SU-DHL-6 (cell line): ENCODE data around the gene DAAM2.

ENCODE experiments used
- H2AFZ ChIP-seq: fragments of 200-600 bp; sonication (generic); 2 replicates; pipeline ENCODE4 v1.6.1; 2014; ENCODE audit warnings: low read depth, mild to moderate bottlenecking, moderate library complexity, mixed read lengths, antibody characterized with exemption, low read length; ENCODE audit not compliant: severe bottlenecking
- H3F3A ChIP-seq: fragments of 200-600 bp; shearing (Covaris generic); 2 replicates; pipeline ENCODE4 v1.6.0; 2016; ENCODE audit warnings: antibody characterized with exemption, mild to moderate bottlenecking; ENCODE audit not compliant: insufficient read depth
- H3K27ac ChIP-seq: fragments of 200-600 bp; sonication (generic); 2 replicates; pipeline ENCODE4 v1.5.1; 2016; ENCODE audit warnings: low read depth, mild to moderate bottlenecking, low read length, moderate library complexity, mixed read lengths
- H3K27me3 ChIP-seq: fragments of 200-600 bp; sonication (generic), shearing (Covaris generic); 2 replicates; pipeline ENCODE4 v1.6.0; 2014; ENCODE audit warnings: mild to moderate bottlenecking, low read length
- H3K36me3 ChIP-seq: fragments of 200-600 bp; sonication (generic); 2 replicates; pipeline ENCODE4 v1.6.1; 2014; ENCODE audit warnings: mild to moderate bottlenecking, low read length, mixed read lengths
- H3K4me2 ChIP-seq: fragments of 300-600, 200-600 bp; shearing (Covaris generic), sonication (generic); 2 replicates; pipeline ENCODE4 v1.6.0; 2014; ENCODE audit warnings: low read length, low read depth, mild to moderate bottlenecking; ENCODE audit not compliant: poor library complexity, severe bottlenecking
- H3K4me3 ChIP-seq: fragments of 200-600 bp; sonication (generic); 2 replicates; pipeline ENCODE4 v1.5.1; 2014; ENCODE audit warnings: antibody characterized with exemption, low read length, mild to moderate bottlenecking, mixed read lengths; ENCODE audit not compliant: insufficient read depth, poor library complexity, severe bottlenecking
- H3K79me2 ChIP-seq: fragments of 200-600 bp; sonication (generic); 2 replicates; pipeline ENCODE4 v1.6.1; 2014; ENCODE audit warnings: mild to moderate bottlenecking, low read length, moderate library complexity; ENCODE audit not compliant: insufficient read depth
- H3K9ac ChIP-seq: fragments of 200-600 bp; sonication (generic); 2 replicates; pipeline ENCODE4 v1.7.0; 2014; ENCODE audit warnings: mild to moderate bottlenecking, low read length
- H3K9me2 ChIP-seq: fragments of 200-600 bp; sonication (generic); replicated peaks from 2 replicates; pipeline ENCODE4 v1.6.1; 2014; ENCODE audit warnings: low read length; ENCODE audit not compliant: insufficient read depth
- H3K9me3 ChIP-seq: fragments of 200-600 bp; sonication (generic); 2 replicates; pipeline ENCODE4 v1.6.1; 2014; ENCODE audit warnings: low read length, mixed read lengths; ENCODE audit not compliant: insufficient read depth
- H4K20me1 ChIP-seq: fragments of 200-600 bp; sonication (generic); 2 replicates; pipeline ENCODE4 v1.6.1; 2014; ENCODE audit warnings: low read depth, mild to moderate bottlenecking, antibody characterized with exemption, low read length, moderate library complexity, mixed read lengths
- EZH2phosphoT487 ChIP-seq: fragments of 200-600 bp; sonication (generic), shearing (Covaris generic); conservative IDR thresholded peaks from 2 replicates; pipeline ENCODE4 v1.6.1; 2018; ENCODE audit warnings: mild to moderate bottlenecking, antibody characterized with exemption, low read length, moderate library complexity, mixed read lengths
- TF ChIP-seq, protein P1 (sequence below): fragments of 200-600 bp; sonication (generic); IDR thresholded peaks from one replicate; pipeline ENCODE4 v1.5.1; 2017; ENCODE audit warnings: antibody characterized with exemption, mild to moderate bottlenecking, low read length, moderate library complexity; ENCODE audit not compliant: insufficient read depth, poor library complexity, severe bottlenecking

The DAAM2 gene

GRCh38 chr6:39844866-39845265 is 52.7 kb downstream of the DAAM2 start:
- H2AFZ ChIP-seq: no peak overlapping the region
- H3K36me3 ChIP-seq: no peaks in the 10 kb centered on the region
- no peak overlapping the region for H3K27ac ChIP-seq
- no peaks in the 10 kb centered on the region for H3K9me3 ChIP-seq
- no peaks in the 10 kb centered on the region for H3K79me2 ChIP-seq
- H3K9ac ChIP-seq: no peak overlapping the region
- no peaks in the 10 kb centered on the region for H4K20me1 ChIP-seq
- no peaks in the 10 kb centered on the region for H3K9me2 ChIP-seq
- H3F3A ChIP-seq: no peaks in the 10 kb centered on the region
- no peaks in the 10 kb centered on the region for H3K27me3 ChIP-seq
- H3K4me2 ChIP-seq: no peak overlapping the region
- TF ChIP-seq EZH2phosphoT487: no peak
- TF ChIP-seq, protein P1, sequence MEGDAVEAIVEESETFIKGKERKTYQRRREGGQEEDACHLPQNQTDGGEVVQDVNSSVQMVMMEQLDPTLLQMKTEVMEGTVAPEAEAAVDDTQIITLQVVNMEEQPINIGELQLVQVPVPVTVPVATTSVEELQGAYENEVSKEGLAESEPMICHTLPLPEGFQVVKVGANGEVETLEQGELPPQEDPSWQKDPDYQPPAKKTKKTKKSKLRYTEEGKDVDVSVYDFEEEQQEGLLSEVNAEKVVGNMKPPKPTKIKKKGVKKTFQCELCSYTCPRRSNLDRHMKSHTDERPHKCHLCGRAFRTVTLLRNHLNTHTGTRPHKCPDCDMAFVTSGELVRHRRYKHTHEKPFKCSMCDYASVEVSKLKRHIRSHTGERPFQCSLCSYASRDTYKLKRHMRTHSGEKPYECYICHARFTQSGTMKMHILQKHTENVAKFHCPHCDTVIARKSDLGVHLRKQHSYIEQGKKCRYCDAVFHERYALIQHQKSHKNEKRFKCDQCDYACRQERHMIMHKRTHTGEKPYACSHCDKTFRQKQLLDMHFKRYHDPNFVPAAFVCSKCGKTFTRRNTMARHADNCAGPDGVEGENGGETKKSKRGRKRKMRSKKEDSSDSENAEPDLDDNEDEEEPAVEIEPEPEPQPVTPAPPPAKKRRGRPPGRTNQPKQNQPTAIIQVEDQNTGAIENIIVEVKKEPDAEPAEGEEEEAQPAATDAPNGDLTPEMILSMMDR: no peak
- H3K4me3 ChIP-seq: no peak overlapping the region

- H3K27me3 ChIP-seq: no peaks in the 10 kb centered on the region
- H3K79me2 ChIP-seq: no peaks in the 10 kb centered on the region
- H3K9me3 ChIP-seq: no peaks in the 10 kb centered on the region
- H3K9ac ChIP-seq: no peak overlapping the region
- H3K4me3 ChIP-seq: no peak overlapping the region
- H2AFZ ChIP-seq: no peak overlapping the region
- no peaks in the 10 kb centered on the region for H4K20me1 ChIP-seq
- H3K36me3 ChIP-seq: no peaks in the 10 kb centered on the region
- TF ChIP-seq EZH2phosphoT487: no peak
- TF ChIP-seq, protein P1: no peak
- no peaks in the 10 kb centered on the region for H3K9me2 ChIP-seq
- H3K27ac ChIP-seq: no peak overlapping the region
- no peak overlapping the region for H3K4me2 ChIP-seq
- no peaks in the 10 kb centered on the region for H3F3A ChIP-seq
Observed at GRCh38 chr6:39847221-39847620, 55.0 kb downstream of the DAAM2 start.

DNA sequence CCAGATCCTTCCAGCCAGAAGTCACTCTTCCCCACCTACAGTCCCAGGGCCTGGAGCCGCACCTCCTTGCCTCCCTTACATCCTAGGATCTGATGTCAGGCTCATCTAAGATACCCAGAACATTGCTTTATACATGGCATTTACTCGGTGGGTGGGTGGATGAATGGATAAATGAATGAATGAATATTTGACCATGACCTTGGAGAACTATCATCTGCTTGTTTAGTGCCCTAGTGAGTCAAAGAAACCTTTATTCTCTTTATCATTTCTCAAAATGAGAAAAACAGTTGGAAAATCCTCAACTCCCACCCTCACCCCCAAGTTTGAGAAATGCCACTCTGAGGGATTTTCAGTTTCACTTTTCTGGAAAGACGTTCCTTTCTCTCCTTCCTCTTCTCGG is 56.0 kb downstream of the DAAM2 start:
- Histone ChIP-seq H3K4me3 (no peak overlapping the region), H3K79me2 (no peaks in the 10 kb centered on the region), H2AFZ (no peak overlapping the region), H3K27me3 (no peaks in the 10 kb centered on the region), H3K27ac (no peak overlapping the region), H3K9ac (no peak overlapping the region), H3K9me3 (no peaks in the 10 kb centered on the region), H3K36me3 (no peaks in the 10 kb centered on the region), H3K9me2 (no peaks in the 10 kb centered on the region), H4K20me1 (no peaks in the 10 kb centered on the region), H3K4me2 (no peak overlapping the region), H3F3A (no peaks in the 10 kb centered on the region)
- TF ChIP-seq, protein P1: no peak
- no peak for TF ChIP-seq EZH2phosphoT487
